Astrocyte (in vitro differentiated cells and primary cell): ENCODE data around the gene SMAGP.
"Not testable (repeated sequence)": the region's sequence is repeated elsewhere in the genome, so short reads cannot be mapped to it uniquely, and the experiment has no call there.

Experiments
- CTCF ChIP-seq: IDR thresholded peaks from 2 replicates; pipeline ENCODE4 v1.5.1; 2011; ENCODE audit warnings: low read depth, mild to moderate bottlenecking, inconsistent platforms, low read length, moderate library complexity; ENCODE audit not compliant: insufficient read depth
- EZH2 ChIP-seq: IDR thresholded peaks from 2 replicates; pipeline ENCODE4 v1.6.1; 2012; ENCODE audit warnings: mild to moderate bottlenecking, low read length, inconsistent platforms; ENCODE audit not compliant: insufficient read depth

DNA sequence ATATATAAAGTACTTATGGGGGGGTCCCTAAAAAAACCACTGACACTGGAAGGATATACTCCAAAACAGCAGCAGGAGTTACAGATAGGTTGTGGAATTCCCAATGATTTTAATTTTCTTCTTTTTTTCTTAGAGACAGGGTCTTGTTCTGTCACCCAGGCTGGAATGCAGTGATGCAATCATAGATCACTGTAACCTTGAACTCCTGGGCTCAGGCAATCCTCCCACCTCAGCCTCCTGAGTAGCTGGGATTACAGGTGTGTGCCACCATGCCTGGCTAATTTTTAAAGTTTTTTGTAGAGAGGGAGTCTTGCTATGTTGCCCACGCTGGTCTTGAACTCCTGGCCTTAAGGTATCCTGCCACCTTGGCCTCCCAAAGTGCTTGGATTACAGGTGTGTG is 10.6 kb downstream of the SMAGP start:
- TF ChIP-seq CTCF, EZH2: not testable (repeated sequence)
